ENCODE measurements around the gene TTPAL.
A peak's percentile ranks its signal among the peaks of the same experiment; 100 is the strongest.

Gene TTPAL, protein sequence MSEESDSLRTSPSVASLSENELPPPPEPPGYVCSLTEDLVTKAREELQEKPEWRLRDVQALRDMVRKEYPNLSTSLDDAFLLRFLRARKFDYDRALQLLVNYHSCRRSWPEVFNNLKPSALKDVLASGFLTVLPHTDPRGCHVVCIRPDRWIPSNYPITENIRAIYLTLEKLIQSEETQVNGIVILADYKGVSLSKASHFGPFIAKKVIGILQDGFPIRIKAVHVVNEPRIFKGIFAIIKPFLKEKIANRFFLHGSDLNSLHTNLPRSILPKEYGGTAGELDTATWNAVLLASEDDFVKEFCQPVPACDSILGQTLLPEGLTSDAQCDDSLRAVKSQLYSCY

DNA sequence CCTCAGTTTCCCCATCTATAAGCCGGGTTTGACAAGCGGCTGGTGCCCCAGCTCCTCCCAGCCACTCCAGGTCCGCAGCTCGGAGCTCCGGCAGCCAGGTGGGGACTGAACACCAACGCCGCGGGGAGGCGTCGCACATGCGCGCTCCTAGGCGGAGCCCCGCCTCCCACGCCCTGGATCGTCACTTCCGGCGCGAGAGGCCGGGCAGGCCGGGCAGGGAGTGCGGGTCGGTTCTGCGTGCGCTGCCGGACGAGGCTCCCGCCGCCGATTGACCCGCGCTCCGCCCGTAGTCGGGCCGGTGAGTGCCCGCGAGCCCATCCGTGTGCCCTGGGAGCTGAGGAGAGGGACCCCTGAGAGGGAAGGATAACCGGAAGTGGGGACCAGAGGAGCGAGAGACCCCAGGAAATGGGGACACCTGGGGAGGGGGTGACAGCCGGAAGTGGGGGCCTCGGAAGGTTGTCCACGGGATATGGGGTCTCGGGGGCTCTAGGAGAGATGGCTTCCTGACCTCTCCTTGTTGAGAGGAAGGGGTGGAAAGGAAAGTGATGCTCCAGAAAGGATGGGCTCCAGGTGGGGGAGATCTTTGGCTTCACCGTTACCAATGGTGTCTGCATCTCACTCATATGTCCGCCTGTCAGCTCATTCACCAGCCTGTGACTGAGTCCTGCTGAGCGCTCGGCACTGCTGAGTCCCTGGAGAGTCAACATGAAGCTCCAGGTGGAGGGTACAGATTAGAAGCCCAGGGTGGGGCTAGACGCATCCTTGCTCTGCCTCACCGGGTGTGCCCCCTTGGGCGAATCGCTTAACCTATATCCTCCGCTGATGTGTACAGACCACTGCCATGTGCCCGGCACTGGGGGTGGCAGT lies at the start of gene TTPAL:
TTPAL (plus strand) TSS at position 181 of the 867 bp plus-strand sequence. CDS start 4,126 bp downstream, outside the sequence.
- H3K27ac ChIP-seq: peak within 1 kb of the TSS; percentile 65 to 99 (median 94)
- peak within 1 kb of the TSS; percentile 53 to 90 (median 64) for H3K4me3 ChIP-seq

DNA sequence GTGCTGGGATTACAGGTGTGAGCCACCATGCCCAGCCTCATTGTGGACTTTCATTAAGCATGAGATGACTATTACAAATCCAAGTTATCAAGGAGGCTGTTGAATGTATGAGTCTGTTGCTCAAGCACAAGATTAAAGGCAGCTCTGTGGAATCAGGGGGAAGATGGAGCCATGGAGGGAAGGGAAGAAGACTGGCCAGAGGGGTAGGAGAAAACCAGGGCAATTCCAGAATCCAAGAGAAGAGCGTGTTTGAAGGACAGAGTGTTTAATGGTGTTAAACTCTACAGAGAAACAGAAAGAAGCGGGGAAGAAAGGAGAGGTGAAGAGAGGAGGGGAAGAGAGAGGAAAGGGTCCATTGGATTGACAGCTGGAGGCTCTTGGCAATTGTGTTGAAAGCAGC lies 49.8 kb upstream of the TTPAL start:
- H3K4me3 ChIP-seq: no peak overlapping the region
- no peak overlapping the region for H3K27ac ChIP-seq

DNA sequence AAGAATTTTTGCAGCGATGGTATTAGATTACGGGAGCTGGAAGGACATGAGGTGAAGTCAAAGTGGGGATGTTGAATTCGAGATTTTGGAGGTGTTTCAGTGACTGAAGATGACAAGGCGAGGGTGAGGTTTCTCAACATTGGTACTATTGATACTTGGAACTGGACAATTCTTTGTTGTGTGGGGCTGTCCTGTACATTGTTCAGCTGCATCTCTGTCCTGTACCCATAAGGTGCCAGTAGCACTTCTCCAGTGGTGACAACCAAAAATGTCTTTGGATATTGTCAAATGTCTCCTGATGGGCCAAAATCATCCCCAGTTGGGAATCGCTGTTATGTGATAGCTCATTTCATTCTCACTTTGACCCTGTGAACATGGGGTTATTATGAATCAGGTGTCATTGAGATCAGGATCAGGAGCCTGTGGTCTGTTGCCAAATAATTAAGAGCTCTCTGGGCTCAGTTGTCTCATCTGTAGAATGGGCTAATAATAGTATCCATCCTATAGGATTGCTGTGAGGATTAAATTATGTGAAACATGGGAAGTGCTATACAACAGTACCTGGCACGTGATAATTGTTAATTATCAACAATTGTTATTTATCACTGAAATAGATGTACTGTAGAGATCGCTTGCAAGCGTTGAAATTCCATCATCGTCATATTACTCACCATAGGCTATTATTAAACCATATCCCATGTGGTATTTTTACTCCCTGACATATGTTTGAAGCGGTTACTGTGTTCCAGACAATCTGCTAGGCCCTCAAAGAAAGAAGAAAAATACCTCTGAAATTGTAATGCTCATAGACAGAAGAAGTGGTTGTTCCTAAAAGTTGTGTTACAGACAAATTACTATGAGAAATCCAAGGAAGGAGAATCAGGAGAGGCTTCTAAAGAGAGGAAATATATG lies 48.5 kb upstream of the TTPAL start:
- H3K27ac ChIP-seq: no peak overlapping the region

DNA sequence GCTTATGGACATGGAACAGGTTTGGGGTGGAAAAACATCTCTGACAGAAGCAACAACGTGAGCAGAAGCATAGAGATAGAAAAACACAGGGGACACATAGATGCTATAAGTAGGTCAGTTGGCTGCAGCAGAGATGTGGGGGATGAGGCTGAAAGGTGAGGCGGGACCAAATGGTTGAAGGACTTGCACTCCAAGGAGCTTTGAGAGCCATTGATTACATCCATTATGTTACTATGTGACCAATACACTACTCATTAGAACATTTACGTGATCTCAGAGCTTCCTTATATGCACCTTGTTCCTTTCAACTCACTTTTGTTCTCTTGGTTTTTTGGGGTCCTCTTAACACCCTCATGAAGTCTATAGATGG lies 47.9 kb upstream of the TTPAL start:
- Histone ChIP-seq H3K27ac (no peak overlapping the region), H3K4me3 (no peak overlapping the region)

More for the DNA sequence above, 48.5 kb upstream of the TTPAL start:
- no peak overlapping the region for H3K4me3 ChIP-seq

DNA sequence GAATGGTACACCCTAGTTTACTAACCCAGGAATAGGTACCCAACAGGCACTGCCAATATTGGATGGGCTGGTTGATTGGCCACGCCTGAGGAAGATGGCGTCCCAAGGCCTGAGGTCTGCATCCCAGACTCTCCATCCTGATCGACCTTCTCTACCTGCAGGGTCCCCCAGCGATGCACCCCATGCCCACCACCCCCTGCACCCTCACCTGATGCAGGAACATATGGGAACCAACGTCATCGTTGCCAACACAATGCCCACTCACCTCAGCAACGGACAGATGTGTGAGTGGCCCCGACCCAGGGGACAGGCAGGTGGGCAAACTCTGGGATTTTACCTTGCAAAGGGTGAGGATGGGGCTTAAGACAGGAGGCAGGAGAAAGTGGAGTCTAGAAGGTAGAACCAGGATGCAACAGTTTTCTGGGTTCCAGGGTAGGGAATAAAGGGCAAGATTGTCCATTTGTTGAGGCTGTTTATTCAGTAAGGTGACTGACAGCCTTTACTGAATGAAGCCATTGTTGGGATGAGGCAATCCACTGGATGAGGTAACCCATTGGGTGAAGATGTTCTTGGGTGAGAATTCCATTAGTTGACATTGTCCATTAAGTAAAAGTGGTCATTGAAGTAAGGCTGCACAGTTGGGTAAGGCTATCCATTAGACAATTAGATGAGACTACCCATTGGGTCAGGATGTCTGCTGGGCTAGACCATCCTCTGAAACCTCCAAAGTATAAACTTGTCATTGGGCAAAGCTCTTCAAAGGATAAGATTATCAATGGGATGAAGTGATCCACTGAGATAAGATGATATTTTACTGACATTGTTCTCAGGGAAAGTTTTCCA lies 47.3 kb upstream of the TTPAL start:
- no peak overlapping the region for H3K4me3 ChIP-seq
- H3K27ac ChIP-seq: no peak overlapping the region

DNA sequence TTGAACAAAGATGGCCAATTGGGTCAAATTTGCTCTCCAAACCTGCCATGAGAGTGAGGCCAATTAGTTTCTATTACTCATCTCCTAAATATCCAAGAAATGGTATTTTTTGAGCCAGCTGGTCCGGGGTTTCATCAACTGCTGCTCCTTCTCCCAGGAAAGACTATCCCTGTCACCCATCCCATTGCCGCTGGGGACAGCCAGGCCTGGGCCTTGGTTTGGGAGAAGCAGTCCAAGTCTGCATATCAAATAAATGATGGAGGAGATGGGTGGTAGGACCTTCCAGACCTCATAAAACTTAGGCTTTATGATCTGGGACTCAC lies 46.7 kb upstream of the TTPAL start:
- H3K4me3 ChIP-seq: no peak overlapping the region
- H3K27ac ChIP-seq: no peak overlapping the region

DNA sequence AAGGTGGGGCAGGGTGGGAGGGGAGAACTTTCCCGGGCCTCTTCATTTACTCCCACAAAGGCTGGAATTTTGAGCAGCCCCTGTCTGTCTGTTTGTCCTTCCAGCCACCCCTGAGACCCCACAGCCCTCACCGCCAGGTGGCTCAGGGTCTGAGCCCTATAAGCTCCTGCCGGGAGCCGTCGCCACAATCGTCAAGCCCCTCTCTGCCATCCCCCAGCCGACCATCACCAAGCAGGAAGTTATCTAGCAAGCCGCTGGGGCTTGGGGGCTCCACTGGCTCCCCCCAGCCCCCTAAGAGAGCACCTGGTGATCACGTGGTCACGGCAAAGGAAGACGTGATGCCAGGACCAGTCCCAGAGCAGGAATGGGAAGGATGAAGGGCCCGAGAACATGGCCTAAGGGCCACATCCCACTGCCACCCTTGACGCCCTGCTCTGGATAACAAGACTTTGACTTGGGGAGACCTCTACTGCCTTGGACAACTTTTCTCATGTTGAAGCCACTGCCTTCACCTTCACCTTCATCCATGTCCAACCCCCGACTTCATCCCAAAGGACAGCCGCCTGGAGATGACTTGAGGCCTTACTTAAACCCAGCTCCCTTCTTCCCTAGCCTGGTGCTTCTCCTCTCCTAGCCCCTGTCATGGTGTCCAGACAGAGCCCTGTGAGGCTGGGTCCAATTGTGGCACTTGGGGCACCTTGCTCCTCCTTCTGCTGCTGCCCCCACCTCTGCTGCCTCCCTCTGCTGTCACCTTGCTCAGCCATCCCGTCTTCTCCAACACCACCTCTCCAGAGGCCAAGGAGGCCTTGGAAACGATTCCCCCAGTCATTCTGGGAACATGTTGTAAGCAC lies 46.0 kb upstream of the TTPAL start:
- H3K4me3 ChIP-seq: no peak overlapping the region
- no peak overlapping the region for H3K27ac ChIP-seq

DNA sequence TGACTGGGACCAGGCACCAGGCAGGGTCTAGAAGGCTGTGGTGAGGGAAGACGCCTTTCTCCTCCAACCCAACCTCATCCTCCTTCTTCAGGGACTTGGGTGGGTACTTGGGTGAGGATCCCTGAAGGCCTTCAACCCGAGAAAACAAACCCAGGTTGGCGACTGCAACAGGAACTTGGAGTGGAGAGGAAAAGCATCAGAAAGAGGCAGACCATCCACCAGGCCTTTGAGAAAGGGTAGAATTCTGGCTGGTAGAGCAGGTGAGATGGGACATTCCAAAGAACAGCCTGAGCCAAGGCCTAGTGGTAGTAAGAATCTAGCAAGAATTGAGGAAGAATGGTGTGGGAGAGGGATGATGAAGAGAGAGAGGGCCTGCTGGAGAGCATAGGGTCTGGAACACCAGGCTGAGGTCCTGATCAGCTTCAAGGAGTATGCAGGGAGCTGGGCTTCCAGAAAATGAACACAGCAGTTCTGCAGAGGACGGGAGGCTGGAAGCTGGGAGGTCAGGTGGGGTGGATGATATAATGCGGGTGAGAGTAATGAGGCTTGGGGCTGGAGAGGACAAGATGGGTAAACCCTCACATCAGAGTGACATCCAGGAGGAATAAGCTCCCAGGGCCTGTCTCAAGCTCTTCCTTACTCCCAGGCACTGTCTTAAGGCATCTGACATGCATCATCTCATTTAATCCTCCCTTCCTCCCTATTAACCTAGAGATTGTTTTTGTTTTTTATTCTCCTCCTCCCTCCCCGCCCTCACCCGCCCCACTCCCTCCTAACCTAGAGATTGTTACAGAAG lies 45.2 kb upstream of the TTPAL start:
- Histone ChIP-seq H3K4me3 (no peak overlapping the region), H3K27ac (no peak overlapping the region)

DNA sequence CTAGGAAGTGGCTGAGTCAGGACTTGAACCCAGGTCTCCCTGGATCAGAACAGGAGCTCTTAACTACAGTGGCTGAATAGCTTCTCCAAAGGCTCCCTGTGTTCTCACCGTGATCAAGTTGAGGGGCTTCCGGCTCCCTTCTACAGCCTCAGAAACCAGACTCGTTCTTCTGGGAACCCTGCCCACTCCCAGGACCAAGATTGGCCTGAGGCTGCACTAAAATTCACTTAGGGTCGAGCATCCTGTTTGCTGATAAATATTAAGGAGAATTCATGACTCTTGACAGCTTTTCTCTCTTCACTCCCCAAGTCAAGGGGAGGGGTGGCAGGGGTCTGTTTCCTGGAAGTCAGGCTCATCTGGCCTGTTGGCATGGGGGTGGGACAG lies 44.6 kb upstream of the TTPAL start:
- H3K27ac ChIP-seq: no peak overlapping the region

DNA sequence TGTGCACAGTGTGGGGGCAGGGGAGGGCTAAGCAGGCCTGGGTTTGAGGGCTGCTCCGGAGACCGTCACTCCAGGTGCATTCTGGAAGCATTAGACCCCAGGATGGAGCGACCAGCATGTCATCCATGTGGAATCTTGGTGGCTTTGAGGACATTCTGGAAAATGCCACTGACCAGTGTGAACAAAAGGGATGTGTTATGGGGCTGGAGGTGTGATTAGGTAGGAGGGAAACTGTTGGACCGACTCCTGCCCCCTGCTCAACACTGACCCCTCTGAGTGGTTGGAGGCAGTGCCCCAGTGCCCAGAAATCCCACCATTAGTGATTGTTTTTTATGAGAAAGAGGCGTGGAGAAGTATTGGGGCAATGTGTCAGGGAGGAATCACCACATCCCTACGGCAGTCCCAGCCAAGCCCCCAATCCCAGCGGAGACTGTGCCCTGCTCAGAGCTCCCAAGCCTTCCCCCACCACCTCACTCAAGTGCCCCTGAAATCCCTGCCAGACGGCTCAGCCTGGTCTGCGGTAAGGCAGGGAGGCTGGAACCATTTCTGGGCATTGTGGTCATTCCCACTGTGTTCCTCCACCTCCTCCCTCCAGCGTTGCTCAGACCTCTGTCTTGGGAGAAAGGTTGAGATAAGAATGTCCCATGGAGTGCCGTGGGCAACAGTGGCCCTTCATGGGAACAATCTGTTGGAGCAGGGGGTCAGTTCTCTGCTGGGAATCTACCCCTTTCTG lies 44.0 kb upstream of the TTPAL start:
- Histone ChIP-seq H3K4me3 (no peak overlapping the region), H3K27ac (no peak overlapping the region)

More for the DNA sequence above, 44.6 kb upstream of the TTPAL start:
- no peak overlapping the region for H3K4me3 ChIP-seq

DNA sequence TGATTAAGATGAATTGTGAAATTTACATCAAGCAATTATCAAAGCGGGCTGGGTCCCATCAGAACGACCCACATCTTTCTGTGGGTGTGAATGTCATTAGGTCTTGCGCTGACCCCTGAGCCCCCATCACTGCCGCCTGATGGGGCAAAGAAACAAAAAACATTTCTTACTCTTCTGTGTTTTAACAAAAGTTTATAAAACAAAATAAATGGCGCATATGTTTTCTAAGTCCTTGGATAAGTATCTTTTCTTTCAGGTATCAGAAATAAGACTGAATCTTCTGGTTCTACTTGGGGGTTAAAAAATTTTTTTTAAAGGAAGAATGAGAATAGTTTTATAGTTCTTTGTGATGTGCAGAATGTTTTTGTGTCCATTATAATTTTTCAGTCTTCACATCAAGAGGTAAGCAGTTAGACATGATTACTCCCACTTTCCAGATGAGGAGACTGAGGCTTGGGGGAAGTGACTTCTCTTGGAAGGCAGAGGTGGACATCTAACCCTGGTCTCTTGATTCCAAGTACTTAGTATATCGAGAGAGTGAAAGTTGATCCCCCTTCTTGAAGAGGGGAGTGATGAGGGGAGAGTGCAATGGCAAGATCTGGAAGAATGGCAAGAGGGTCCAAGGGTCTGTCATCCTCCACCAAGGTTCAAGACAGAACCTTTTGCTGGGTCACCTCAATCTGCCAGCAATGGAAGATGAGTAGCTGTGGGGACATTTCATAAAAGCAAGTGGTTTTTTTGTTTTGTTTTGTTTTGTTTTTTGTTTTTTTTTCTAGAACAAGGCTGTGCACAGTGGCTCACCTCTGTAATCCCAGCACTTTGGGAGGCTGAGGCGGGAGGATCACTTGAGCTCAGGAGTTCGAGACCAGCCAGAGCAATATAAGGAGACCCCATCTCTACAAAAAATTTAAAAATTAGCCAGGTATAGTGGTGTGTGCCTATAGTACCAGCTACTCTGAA lies 42.8 kb upstream of the TTPAL start:
- H3K27ac ChIP-seq: no peak overlapping the region

DNA sequence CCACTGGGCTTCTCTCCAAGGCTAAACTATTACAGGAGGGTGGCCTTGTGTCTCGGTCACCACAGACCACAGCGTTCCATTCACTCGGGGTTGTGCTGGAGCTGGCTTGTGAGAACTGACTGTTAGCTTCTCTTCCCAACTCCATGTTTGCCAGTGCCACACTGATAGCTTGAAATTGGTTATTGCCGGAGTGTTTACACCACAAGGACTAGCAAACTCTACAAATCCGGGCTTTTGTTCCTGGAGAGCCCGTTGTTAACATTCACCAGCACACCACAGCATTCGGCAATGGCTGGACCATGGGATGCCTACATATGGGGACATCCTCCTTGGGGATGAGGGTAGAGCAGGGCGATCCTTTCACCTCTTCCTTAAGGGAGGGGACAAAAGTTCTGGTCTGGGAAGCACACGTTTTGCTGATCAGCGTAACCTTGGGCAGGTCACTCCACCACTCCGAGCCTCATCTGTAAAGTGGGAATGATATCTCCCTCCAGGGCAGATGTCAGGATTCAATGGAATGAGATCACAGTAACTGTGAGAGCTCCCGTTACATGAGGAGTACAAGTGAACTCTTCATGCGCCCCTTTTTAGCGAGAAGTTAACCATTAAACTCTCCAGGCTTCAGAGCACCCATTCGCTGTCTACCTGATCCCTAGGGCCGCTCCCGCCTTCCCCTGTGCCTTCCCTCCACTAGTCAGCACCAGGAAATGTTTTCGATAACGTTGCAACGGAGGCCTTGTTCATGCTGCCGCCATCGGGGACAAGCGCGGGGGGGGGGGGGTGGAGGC lies 41.7 kb upstream of the TTPAL start:
- Histone ChIP-seq H3K4me3 (no peak overlapping the region), H3K27ac (no peak overlapping the region)

More for the DNA sequence above, 42.8 kb upstream of the TTPAL start:
- no peak overlapping the region for H3K4me3 ChIP-seq

DNA sequence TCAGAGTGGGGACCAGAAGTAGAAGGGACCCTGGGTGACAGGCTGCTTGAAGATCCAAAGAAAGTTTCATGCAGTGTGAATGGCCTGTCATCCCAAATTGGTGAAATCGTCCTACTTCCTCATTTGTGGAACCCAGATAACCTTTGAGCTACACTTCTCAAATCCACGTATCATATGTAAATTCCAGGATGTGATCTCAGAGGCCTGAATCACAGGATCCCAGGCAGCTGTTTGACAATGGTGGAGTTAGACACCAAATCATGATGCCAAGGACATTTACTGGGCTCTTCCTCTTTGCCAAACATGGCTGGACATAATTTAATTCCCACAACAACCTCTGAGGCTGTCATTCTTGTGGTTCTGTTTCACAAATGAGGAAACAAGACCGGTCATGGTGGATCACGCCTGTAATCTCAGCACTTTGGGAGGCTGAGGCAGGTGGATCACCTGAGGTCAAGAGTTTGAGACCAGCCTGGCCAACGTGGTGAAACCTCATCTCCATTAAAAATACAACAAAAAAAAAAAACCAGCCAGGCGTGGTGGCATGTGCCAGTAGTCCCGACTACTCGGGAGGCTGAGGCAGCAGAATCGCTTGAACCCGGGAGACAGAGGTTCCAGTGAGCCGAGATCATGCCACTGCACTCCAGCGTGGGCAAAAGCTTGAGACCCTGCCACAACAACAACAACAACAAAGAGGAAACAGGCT lies 39.9 kb upstream of the TTPAL start:
- H3K27ac ChIP-seq: no peak overlapping the region

DNA sequence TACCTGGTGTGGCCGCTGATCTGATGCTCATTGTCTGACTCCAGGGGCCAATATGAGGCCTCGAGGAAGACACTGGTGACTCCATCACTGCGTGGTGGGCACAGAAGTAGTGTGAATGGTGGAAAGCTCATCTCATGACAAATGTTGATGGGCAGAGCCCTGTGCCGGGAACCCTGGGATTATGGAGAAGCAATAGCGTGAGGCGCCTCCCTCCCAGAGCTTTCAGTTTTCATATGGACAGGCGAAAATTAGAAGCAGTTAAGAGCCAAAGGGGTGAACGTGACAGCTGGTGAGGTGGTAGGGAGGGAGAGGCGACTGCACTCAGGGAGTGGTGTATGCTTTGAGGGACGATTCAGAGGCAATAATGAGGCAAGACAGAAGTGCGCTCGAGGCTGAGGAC lies 39.3 kb upstream of the TTPAL start:
- Histone ChIP-seq H3K27ac (no peak overlapping the region), H3K4me3 (no peak overlapping the region)

More for the DNA sequence above, 39.9 kb upstream of the TTPAL start:
- H3K4me3 ChIP-seq: no peak overlapping the region

Data from skin epidermis (tissue), 12 donors.